Pons (tissue), 1 donor: ENCODE data around the gene PIP4K2A.

Experiments used
- DNase-seq: peaks from one replicate; pipeline ENCODE4 v3.0.0-alpha.2; 2016; ENCODE audit warnings: low spot score

PIP4K2A gene

GRCh38 chr10:22666287-22667092 is 47.9 kb downstream of the PIP4K2A start:
- DNase-seq: no peak

DNA sequence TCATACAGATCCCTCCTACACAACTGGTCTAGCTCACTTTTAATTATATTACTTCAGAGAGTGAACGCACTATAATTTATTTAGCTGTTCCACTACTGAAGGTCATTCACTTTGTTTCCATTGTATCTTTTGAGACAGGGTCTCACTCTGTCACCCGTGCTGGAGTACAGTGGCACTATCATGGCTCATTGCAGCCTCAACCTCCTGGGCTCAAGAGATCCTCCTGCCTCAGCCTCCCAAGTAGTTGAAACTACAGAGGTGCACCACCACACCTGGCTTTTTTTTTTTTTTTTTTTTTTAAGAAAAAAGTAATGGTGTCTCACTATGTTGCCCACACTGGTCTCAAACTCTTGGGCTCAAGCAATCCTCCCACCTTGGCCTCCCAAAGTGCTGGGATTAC is 49.0 kb downstream of the PIP4K2A start:
- no peak for DNase-seq

DNA sequence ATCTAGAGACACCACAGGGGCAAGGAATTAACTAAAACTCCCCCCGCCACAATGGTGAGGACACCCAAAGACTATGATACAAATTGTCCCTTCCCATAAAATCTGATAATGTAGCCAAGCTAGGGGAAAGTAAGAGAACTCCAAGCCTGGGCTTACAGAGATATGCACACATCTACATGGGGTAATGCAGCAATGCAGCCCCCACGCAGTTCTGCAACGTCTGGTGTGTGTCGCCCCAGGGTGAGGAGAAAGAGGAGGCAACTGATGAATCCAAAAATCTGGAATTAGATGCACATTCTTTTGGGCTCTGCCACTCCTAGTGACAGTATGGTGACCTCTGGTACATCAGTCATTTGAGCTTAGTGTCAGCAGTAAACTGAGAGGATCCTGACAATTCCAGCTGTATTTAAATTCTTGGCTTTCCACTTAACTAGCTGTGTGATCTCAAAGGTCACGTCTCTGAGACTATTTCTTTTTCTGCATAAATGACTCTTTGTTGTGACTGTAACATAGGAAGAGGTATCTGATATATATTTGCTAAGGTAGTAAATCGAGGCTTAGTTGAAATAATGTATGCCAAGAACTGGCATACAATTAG is 51.5 kb downstream of the PIP4K2A start:
- DNase-seq: no peak

DNA sequence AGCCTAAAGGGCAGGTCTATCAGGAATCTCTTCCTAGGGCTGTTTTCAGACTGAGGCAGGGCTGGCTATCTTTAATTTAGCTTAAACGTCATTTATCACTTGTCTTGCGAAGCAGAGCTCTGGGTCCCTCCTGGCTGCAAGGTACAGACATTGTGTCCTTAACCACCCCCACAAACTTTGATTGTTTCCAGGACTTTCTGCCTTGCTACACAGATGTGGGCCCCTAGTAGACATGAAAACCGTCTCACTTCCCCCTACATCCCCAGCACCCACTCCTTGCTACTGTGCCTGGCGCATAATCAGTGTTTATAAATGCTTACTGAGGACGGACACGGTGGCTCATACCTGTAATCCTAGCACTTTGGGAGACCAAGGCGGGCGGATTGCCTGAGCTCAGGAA is 54.5 kb downstream of the PIP4K2A start:
- DNase-seq: no peak

DNA sequence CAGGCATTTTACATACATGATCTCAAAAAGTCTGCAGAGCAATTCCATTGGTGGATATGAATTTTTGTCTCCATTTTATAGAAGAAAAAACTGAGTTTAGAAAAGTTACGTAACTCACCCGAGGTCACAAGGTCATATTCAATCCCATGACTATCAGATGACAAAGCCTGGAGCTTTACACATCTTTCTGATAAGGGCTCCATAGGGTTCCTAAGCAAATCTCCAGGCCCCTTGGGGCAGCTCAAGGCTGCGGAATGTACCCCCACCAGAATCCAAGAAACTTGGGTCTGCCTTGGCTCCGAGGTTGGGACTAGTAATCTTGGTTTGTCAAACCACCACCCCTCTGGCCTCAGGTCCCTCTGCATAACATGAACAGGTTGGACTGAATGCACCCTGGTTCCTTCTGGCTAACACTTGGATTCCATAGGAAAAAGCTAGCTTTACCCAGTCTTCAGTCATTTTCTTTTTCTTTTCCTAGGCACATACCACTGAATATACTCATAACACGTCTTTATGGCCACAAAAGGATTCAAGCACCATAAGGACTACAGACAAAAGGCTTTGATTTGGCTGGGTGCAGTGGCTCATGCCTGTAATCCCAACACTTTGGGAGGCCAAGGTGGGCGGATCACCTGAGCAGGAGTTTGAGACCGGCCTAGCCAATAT is 55.5 kb downstream of the PIP4K2A start:
- DNase-seq: no peak

GRCh38 chr10:22657566-22658225 is 56.7 kb downstream of the PIP4K2A start:
- no peak for DNase-seq

DNA sequence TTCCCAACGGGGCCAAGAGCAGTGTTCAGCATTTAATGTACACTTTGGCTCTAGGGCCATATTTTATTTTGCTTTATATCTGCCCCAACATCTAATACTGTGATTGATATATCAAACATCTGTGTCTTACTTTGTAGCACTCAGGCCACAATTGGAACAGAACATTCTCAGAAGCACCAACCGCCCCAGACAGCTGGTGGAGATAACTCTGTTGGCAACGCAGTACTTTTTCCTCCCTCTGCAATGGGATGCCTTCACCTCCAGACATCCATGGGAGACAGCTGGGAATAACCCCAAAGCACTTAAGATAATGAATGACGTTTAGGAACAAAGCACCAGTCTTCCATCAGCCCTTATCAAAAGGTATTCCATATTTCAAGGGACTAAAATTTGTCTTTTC is 57.4 kb downstream of the PIP4K2A start:
- no peak for DNase-seq

- DNase-seq: no peak
Observed at GRCh38 chr10:22656036-22656435, 58.3 kb downstream of the PIP4K2A start.

GRCh38 chr10:22655312-22655981 is 58.9 kb downstream of the PIP4K2A start:
- DNase-seq: no peak

DNA sequence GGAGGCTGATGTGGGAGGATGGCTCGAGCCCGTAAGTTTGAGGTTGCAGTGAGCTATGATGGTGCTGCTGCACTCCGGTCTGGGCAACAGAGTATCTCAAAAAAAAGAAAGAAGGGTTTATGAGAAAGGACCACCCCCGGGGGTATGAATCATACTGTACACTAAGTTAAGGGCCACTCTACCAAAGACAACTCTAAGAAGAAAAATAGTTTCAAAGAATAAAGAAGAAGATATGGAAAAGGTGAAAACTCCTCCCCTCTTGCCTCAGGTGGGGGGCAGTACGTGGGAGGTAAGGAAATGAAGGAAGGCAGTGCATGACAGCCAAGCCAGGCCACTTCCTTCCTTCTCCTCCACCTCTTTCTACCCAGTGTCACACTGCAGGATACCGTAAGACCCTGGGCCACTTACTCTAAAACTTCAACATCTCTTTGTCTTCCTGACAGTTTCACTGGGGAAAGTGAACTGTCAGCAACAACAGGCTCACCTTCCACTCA is 61.3 kb downstream of the PIP4K2A start:
- DNase-seq: no peak

GRCh38 chr10:22651276-22651980 is 63.0 kb downstream of the PIP4K2A start:
- no peak for DNase-seq

- DNase-seq: no peak
Observed at GRCh38 chr10:22649994-22650393, 64.4 kb downstream of the PIP4K2A start.

DNA sequence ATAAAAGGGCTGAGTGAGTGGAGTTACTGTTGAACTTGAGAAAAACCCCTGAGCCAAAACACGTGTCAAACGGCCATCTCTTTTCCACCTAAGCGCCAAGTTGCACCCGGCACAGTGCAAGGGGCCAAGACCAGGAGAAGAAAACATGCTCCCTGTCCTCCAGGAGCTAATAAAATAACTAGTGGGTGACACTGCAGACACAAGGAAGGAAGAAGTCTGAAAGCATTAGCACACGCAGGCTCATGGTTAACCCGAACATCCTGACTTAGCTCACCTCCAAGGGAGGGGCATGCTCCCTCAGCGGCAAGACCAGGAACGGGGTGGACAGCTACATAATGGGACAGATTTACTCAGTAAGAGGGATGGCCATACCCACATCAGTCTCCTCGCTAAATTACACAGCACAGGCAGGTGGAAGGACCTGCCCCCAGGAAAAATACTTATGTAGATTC is 65.0 kb downstream of the PIP4K2A start:
- no peak for DNase-seq

- no peak for DNase-seq
Observed at GRCh38 chr10:22648547-22648961, 65.8 kb downstream of the PIP4K2A start.

DNA sequence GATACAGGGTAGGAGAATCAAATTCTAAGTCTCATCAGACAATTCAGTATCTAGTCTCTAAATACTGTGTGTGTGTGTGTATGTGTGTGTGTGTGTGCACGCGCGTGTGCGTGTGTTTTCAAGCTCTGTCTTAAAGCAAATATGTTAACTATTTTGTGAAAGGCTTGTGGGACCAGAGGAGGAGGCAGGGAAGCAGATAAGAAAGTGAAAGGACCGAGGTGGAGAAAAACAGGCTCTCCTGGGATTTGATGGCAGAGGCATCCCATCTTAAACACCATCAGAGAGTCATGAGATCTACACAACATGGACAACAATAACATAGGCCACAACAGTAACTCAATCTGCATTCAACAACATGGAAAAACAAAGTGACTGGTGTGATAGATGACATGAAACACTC is 67.1 kb downstream of the PIP4K2A start:
- DNase-seq: no peak

GRCh38 chr10:22646388-22646853 is 68.0 kb downstream of the PIP4K2A start:
- DNase-seq: no peak

- DNase-seq: no peak
Observed at GRCh38 chr10:22644222-22644621, 70.2 kb downstream of the PIP4K2A start.

DNA sequence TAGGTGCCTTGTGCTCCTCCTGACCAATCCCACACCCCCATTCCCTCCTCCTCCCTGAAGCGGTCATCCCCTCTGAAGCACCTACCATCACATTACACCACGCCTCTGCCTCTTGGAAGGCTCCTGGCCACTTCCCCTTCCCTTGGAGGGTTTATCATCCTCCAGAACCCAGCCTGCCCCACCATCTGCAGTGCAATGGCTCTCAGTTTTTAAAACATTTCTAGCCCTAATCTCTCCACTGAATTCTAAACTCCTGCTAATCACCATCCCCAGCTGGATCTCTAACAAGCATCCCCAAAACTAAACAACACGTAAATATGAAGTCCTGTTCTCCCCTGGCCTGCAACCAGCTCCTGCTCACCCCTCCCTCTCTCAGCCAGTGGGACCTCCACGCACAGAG is 70.6 kb downstream of the PIP4K2A start:
- DNase-seq: no peak

GRCh38 chr10:22643116-22643515 is 71.3 kb downstream of the PIP4K2A start:
- DNase-seq: no peak

GRCh38 chr10:22641743-22642142 is 72.6 kb downstream of the PIP4K2A start:
- DNase-seq: no peak

DNA sequence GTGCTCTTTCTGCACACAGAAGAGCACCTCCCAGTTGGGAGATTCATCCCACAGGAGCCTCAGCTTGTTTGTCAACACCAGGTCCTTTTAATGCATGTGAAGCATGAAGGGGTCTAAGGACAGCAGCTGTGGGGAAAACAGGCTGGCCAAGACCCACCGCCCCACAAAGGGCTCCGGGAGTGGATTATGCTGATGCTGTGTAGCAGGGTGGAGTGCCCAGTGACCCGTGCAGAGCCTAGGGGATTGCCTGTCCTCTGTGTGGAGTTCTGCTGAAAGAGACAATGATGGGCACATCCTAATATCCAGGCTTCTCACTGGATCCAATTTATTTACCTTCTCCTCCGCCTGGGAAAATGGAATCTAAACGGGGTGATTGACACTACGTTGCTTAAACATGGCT is 74.0 kb downstream of the PIP4K2A start:
- no peak for DNase-seq
